ENCODE results near the gene SV2C. TPM values are rescaled to one million over a fixed set of nuclear protein-coding genes. Genes with fewer than 3 reads are reported as not detected.

Gene SV2C
- total and polyA plus RNA-seq, 2 donors (not counting 1 experiment from before 2014, with no cell fraction given), result not detected

GRCh38 chr5:76207120-76207519 lies 123.9 kb downstream of the SV2C start:
- Histone ChIP-seq H3K4me1 (ENCODE audit: control insufficient read depth in 2 of 2, insufficient read depth in 2 of 2, low read length in 2 of 2) (no peaks in the 10 kb centered on the region), H3K27me3 (replicated peaks in 1 of 4; ENCODE audit: control extremely low read depth in 1 of 4, control insufficient read depth in 3 of 4, insufficient read depth in 4 of 4, low read length in 3 of 4) (no peaks in the 10 kb centered on the region), H3K4me2 (replicated peaks; ENCODE audit: low read depth, low read length, poor library complexity, severe bottlenecking) (no peak overlapping the region), H3K4me3 (ENCODE audit: control extremely low read depth in 1 of 5, extremely low read depth in 1 of 5, insufficient read depth in 1 of 5, low read depth in 2 of 5, low read length in 4 of 5) (no peak overlapping the region), H3K36me3 (replicated peaks in 1 of 2; ENCODE audit: control extremely low read depth in 1 of 2, control insufficient read depth in 1 of 2, extremely low read depth in 1 of 2, insufficient read depth in 2 of 2, low read length in 1 of 2) (no peaks in the 10 kb centered on the region), H3K79me2 (ENCODE audit: control insufficient read depth, insufficient read depth, low read length) (no peaks in the 10 kb centered on the region), H2AFZ (ENCODE audit: insufficient read depth, low read depth, low read length, poor library complexity, severe bottlenecking) (no peak overlapping the region), H3K9ac (ENCODE audit: low read length) (no peak overlapping the region), H4K20me1 (ENCODE audit: control insufficient read depth, insufficient read depth, low read length, poor library complexity, severe bottlenecking) (no peaks in the 10 kb centered on the region), H3K27ac (ENCODE audit: low read length in 2 of 2) (no peak overlapping the region), H3K9me3 (ENCODE audit: control extremely low read depth in 1 of 3, control insufficient read depth in 2 of 3, insufficient read depth in 1 of 3, low read length in 2 of 3) (peaks cover 1 to 8% (median 5%) of the 10 kb centered on the region in 3 donors)
- Mint-ChIP-seq H3K4me3 (no peak overlapping the region), H3K4me1 (no peaks in the 10 kb centered on the region), H3K9me3 (ENCODE audit: insufficient read depth) (peaks cover 6% of the 10 kb centered on the region), H3K27me3 (peaks cover 20% of the 10 kb centered on the region), H3K27ac (no peak overlapping the region)
- ChIA-PET CTCF (interaction anchor here (1.6 kb wide), 1 partner anchor 32 kb away, joined by 5 read pairs; no protein-coding TSS in a partner anchor), POLR2A (no interaction called here)
- no peak for ATAC-seq (ENCODE audit: low read depth)
- DNase-seq, result no peak
- TF ChIP-seq CTCF (IDR thresholded peaks at IDR 0.05), result no peak
- no peak for TF ChIP-seq EZH2 (IDR thresholded peaks at IDR 0.05; ENCODE audit: borderline replicate concordance, insufficient read depth, low read depth, low read length, poor library complexity, severe bottlenecking)
- intact Hi-C loops (cut with micrococcal nuclease), result no loop called here
- no CpG with 5 or more reads among the region's 2 CpGs for WGBS (ENCODE audit: insufficient coverage)

- Mint-ChIP-seq H3K27ac (no peak overlapping the region), H3K27me3 (peaks cover 29% of the 10 kb centered on the region), H3K4me3 (no peak overlapping the region), H3K9me3 (ENCODE audit: insufficient read depth) (peaks cover 6% of the 10 kb centered on the region), H3K4me1 (no peaks in the 10 kb centered on the region)
- no peak overlapping the region for H3K27ac ChIP-seq (ENCODE audit: low read length in 2 of 2)
- H3K79me2 ChIP-seq (ENCODE audit: control insufficient read depth, insufficient read depth, low read length), result no peaks in the 10 kb centered on the region
- H3K36me3 ChIP-seq (replicated peaks in 1 of 2; ENCODE audit: control extremely low read depth in 1 of 2, control insufficient read depth in 1 of 2, extremely low read depth in 1 of 2, insufficient read depth in 2 of 2, low read length in 1 of 2), result no peaks in the 10 kb centered on the region
- no peak overlapping the region for H3K4me3 ChIP-seq (ENCODE audit: control extremely low read depth in 1 of 5, extremely low read depth in 1 of 5, insufficient read depth in 1 of 5, low read depth in 2 of 5, low read length in 4 of 5)
- no peaks in the 10 kb centered on the region for H4K20me1 ChIP-seq (ENCODE audit: control insufficient read depth, insufficient read depth, low read length, poor library complexity, severe bottlenecking)
- H3K9me3 ChIP-seq (ENCODE audit: control extremely low read depth in 1 of 3, control insufficient read depth in 2 of 3, insufficient read depth in 1 of 3, low read length in 2 of 3), result peaks cover 1 to 8% (median 5%) of the 10 kb centered on the region in 3 donors
- H3K4me1 ChIP-seq (ENCODE audit: control insufficient read depth in 2 of 2, insufficient read depth in 2 of 2, low read length in 2 of 2), result no peaks in the 10 kb centered on the region
- no peaks in the 10 kb centered on the region for H3K27me3 ChIP-seq (replicated peaks in 1 of 4; ENCODE audit: control extremely low read depth in 1 of 4, control insufficient read depth in 3 of 4, insufficient read depth in 4 of 4, low read length in 3 of 4)
- H3K9ac ChIP-seq (ENCODE audit: low read length), result no peak overlapping the region
- 100% methylated on average over 1 of the region's 2 CpGs for WGBS (ENCODE audit: insufficient coverage)
- TF ChIP-seq EZH2 (IDR thresholded peaks at IDR 0.05; ENCODE audit: borderline replicate concordance, insufficient read depth, low read depth, low read length, poor library complexity, severe bottlenecking) (no peak), CTCF (IDR thresholded peaks at IDR 0.05) (no peak)
- no peak overlapping the region for H2AFZ ChIP-seq (ENCODE audit: insufficient read depth, low read depth, low read length, poor library complexity, severe bottlenecking)
- CTCF ChIA-PET, result no interaction called here
- no peak for DNase-seq
- intact Hi-C loops (cut with micrococcal nuclease), result no loop called here
- POLR2A ChIA-PET, result no interaction called here
- H3K4me2 ChIP-seq (replicated peaks; ENCODE audit: low read depth, low read length, poor library complexity, severe bottlenecking), result no peak overlapping the region
- no peak for ATAC-seq (ENCODE audit: low read depth)
These were observed 126.1 kb downstream of the SV2C start for GRCh38 chr5:76209297-76209696.
